ENCODE measurements around the gene LENG1.

LENG1 gene

DNA sequence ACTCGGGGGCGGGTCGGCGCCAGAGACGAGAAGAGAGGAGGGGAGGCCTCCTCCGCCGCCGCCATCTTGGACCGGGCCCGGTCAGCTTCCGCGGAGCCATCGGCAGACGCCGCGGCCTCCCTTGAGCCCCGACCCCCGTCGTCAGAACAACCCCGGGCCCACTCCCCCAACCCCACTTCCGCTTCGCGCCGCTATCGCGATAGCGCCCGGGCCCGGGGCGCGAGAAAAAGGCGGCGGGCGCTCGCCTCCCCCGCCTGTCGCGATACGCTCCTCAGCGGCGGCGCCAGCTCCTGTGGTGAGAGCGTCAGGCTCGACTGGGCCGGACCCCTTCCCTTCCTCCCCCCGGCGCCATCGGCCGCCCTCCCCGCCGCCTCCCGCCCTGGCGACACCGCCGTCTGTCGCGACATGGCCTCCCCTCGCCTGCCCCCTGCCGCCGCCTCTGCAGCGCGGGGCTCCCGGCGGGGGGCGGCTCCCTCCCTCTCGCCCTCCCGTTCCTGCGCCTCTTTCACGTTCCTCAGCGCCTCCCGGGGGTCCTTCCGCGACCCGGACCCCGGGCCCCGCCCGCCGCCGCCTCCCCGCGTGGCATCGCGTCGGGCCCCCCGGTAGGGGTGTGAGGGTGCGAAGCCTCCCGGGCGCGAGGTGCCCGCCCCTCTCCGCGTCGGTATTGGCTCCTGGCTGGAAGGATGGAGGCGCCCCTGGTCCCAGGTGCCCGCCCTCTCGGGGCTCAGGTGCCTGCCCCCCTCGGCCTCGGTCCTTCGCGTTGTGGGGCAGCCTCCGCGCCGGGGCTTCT lies 21.6 kb downstream of the LENG1 start, which contains the start of gene CNOT3:
TSS of gene CNOT3 (plus strand) at position 64 of the 790 bp plus-strand sequence. CDS start 5,217 bp downstream, outside the sequence.
- DNase-seq = peak; percentile 18

DNA sequence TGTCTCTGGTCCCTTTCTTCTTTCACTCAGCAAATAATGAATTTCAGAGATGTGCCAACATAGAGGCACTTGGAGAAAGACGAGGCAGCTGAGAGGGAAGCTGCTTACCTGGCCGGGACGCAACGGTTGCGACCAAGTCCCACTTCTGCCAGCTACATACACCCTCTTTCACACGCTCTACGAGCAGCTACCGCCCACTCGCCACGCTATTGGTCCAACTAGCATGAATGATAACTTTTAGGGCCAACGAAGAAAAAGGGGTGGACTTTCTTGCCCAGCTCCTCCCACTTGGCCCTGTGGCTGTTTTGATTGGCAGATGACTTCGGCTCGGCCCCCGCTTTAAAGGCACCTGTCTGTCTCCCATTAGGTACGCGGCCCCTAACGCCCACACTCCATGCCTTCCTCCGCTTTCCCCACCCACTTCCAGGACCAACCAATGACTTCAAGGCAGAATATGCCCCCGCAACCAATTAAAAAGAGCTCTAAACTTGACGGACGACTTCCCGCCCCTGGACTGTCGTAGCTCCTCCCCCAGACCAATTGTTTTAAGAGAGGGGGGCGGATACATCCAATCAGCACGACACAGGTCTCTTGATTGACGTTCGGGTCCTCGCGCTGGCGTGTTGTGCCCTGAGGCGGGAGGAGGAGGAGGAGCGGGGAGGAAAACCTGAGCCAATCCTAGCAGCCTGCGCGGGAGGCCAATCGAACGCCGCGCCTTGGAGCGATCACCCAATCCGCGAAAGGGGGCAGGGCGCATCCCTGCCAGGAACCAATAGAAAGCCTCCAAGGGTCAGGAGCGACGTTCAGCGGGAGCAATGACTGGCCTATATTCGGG lies 22.4 kb downstream of the LENG1 start:
- DNase-seq = peak; percentile 100

GRCh38 chr19:54136086-54136863 lies 23.2 kb downstream of the LENG1 start:
- peak; percentile 75 for DNase-seq

- DNase-seq = no peak
Measured at GRCh38 chr19:54133957-54134590, 25.4 kb downstream of the LENG1 start.

DNA sequence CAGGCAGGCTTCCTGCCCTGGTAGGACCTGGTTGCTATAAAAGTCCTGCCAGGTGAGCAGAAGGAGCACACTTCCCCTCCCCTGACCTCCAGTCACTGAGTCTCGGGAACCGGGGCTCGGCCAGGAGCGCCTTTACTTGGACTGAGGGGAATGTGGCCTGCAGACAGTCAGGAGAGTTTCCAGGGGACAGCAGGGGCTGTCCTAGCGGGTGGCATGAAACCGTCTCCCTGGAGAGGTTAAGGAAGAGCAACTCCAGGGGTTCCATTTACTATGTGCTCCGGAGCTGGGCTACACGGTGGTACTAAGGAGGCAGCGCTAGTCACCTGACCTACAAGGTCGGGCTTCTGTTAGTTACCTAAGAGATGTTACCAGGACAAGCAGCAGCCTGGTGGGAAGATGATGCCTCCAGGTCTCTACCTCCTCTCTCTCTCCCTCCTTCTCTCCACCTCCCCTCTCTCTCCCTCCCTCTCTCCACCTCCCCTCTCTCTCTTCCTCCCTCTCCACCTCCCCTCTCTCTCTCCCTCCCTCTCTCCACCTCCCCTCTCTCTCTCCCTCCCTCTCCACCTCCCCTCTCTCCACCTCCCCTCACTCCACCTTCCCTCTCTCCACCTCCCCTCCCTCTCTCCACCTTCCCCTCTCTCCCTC lies 26.1 kb downstream of the LENG1 start:
- peak; percentile 80 for DNase-seq

- DNase-seq = no peak
Measured at GRCh38 chr19:54129617-54129996, 29.9 kb downstream of the LENG1 start.

DNA sequence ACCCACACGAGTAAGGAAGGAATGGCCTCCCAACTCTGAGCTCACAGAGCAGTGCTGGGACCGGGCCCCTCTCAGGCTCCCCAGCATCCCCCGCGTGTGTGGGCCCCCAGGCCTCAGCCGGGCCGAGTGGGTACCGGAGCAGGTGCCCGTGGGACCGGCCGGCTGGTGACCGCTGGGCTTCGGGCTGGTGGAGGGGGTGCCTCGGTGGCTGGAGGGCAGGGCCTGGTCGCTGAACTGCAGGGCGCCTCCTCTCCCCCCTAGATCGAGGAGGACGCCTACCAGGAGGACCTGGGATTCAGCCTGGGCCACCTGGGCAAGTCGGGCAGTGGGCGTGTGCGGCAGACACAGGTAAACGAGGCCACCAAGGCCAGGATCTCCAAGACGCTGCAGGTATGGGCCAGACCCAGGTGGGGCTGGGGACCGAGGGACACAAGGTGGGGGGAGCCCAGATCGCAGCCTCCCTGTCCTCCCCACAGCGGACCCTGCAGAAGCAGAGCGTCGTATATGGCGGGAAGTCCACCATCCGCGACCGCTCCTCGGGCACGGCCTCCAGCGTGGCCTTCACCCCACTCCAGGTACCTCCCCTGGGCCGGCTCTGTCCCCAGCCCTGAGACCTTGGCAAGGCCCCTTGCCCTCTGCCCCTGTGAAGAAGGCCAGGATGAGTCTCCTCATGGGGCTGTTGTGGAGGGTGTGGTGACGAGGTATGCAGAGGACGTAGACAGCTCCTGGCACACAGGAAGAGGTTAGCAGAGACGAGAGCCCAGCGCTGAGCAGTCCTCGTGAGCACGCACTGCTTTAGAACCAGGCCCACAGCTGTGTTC lies 30.5 kb downstream of the LENG1 start:
- DNase-seq = no peak

- DNase-seq = no peak
Measured at GRCh38 chr19:54128441-54128725, 31.1 kb downstream of the LENG1 start.

DNA sequence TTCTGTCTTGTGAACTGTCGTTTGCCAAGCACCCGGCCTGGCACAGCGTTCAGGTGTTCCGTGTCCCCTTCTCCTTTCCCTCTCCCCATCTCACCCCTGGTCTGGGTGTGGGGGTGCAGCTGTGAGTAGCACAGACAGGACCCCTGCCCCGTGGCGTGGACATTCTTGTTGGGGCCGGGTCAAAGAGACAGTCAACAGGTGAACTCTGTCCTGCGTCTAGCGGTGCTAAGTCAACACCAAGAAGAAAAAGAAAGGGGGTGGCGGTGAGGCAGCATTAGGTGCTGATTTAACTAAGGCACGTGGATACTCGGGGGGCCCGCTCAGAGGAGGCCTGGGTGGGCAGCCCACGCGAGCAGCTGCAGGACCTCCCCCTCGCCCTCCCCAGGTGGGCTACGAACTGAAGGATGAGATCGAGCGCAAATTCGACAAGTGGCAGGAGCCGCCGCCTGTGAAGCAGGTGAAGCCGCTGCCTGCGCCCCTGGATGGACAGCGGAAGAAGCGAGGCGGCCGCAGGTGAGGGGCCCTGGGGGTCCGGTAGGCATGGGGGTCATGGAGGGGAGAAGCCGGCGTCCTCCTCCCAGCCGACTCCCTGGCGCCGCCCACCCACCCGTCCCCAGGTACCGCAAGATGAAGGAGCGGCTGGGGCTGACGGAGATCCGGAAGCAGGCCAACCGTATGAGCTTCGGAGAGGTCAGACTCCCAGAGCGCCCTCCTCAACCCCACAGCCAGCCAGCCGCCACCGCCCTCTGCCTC lies 31.7 kb downstream of the LENG1 start:
- no peak for DNase-seq

DNA sequence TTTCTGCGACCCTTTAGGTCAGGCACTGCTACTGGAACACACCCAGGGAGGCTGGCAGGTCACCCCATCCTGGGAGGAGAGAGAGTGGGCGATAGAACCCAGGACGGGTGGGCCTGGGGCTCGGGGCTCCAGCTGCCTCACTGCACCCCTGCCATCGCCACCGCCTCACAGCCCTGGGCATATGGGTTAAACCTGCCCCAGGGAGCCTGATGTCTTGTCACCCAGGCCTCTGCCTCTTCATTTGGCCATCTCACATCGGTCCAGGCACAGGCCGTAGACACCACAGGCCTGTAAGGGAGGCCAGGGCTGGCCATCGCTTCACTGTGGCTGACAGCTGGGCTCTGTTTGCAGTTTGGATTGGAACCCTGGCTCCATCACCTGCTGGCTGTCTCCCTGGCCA lies 33.8 kb downstream of the LENG1 start:
- no peak for DNase-seq

DNA sequence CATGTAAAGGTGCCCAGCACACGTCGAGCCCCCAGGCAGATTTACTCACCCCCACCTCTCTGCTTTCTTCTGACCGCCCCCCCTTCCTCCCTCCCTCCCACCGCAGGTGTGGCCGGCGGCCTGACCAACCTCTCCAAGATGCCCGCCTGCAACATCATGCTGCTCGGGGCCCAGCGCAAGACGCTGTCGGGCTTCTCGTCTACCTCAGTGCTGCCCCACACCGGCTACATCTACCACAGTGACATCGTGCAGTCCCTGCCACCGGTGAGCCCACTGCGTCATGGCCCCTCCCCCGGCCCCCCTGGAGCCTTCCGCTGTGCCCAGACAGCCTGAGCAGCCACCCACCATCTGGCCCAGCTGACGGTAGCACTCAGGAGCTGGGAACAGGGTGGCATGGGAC lies 35.1 kb downstream of the LENG1 start:
- DNase-seq = no peak

DNA sequence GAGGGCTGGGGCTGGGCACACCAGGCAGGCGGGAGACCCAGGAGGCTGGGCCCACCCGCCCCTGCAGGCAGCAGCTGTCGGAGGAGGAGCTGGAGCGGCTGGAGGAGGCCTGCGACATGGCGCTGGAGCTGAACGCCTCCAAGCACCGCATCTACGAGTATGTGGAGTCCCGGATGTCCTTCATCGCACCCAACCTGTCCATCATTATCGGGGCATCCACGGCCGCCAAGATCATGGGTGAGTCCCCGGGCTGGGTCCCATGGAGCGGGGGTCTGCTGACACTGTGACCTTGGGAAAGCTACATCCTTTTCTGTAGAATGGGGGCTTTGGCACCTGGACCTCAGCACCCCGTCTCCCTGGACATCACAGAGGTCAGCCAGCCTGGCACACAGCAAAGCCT lies 35.8 kb downstream of the LENG1 start:
- DNase-seq = no peak

GRCh38 chr19:54121259-54121658 lies 38.3 kb downstream of the LENG1 start:
- DNase-seq = no peak

DNA sequence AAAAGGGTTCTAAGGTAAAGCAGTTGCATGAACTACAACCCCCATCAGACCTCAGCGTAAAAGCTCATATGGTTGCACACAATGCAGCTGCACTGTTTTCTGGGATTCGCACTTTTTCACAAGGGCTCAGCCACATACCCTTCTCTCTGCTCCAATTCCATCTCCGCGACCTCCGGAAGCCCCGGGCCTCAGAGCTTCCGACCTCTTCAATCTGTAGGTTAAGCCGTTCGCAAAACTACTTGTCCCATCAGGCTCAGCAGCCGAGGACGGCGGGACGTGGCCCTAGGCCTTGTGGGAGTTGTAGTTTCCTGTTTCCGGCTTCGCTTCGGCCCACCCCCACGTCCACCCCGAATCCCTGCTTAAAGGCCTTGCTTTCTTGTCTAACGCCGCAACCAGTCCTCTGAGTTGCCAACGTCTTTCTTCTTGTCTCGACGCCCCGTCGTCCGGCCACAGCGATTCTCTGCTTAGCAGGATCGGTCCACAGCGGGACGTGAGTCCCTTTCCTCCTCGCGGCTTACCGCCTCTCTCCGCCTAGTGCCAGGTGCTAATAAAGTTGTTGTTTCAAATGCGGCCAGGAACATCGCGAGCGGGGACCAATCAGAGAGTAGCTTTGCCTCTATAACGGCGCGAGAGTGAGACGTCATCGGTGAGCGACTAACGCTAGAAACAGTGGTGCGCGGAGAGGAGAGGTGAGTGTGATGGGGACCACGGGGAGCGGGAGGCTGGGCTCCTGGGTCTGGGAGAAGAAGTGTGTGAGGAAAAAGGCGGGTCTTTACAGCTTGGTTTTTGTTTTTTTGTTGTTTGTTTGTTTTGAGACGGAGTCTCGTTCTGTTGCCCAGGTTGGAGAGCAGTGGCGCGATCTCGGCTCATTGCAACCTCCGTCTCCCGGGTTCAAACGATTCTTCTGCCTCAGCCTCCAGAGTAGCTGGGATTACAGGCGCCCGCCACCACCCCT lies 44.1 kb downstream of the LENG1 start, which contains the start of the genes PRPF31 and TFPT:
TSS of gene PRPF31 (plus strand) at position 646 of the 955 bp plus-strand sequence. CDS start 2,525 bp downstream, outside the sequence.
TSS of gene TFPT (minus strand) at position 549 of the 955 bp plus-strand sequence. CDS start at position 161, 388 bp downstream.
- peak; percentile 96 for DNase-seq

GRCh38 chr19:54114340-54115108 lies 45.0 kb downstream of the LENG1 start:
- DNase-seq = peak; percentile 51

GRCh38 chr19:54109651-54110050 lies 49.9 kb downstream of the LENG1 start:
- DNase-seq = no peak

- no peak for DNase-seq
Measured at GRCh38 chr19:54108496-54108895, 51.0 kb downstream of the LENG1 start.

GRCh38 chr19:54107876-54108490 lies 51.5 kb downstream of the LENG1 start:
- no peak for DNase-seq
